ENCODE results near the gene FCRL6. TPM values are rescaled to one million over a fixed set of nuclear protein-coding genes. Genes with fewer than 3 reads are reported as not detected.

FCRL6 gene
- total and polyA plus RNA-seq, 2 of the 13 experiments (the other 11 are each of a cell fraction or from before 2014, with no cell fraction given), result not detected

GRCh38 chr1:159835862-159836525 is 33.8 kb downstream of the FCRL6 start:
- no peaks in the 10 kb centered on the region for H3K79me2 ChIP-seq (ENCODE audit: insufficient read depth, low read length)
- peaks cover 0 to 2% of the 10 kb centered on the region in 2 experiments; a peak in 2 of 5 replicates for H3K27me3 ChIP-seq (ENCODE audit: control insufficient read depth in 1 of 2, insufficient read depth in 2 of 2, low read length in 2 of 2)
- ATAC-seq (no peak), FAIRE-seq (no peak), DNase-seq (ENCODE audit: low spot score) (no peak)
- no peak overlapping the region for H3K27ac ChIP-seq (ENCODE audit: extremely low read length, insufficient read depth, low read length)
- in situ Hi-C loops (cut with HindIII; ENCODE audit: extremely low pct_ligation_motif_present, low pct_unique_long_range_greater_than_20kb) (no loop called here), intact Hi-C loops (cut with micrococcal nuclease; ENCODE audit: unreplicated experiment) (no loop called here)
- H4K20me1 ChIP-seq (ENCODE audit: insufficient read depth, low read length), result no peaks in the 10 kb centered on the region
- no peaks in the 10 kb centered on the region for H3K9me3 ChIP-seq (ENCODE audit: low read length)
- no peak overlapping the region for H3K4me2 ChIP-seq (ENCODE audit: low read depth, low read length)
- ChIA-PET CTCF (ENCODE audit: low intra/inter-chr PET ratio, low total read pairs) (no interaction called here), POLR2A (no interaction called here)
- no peaks in the 10 kb centered on the region for H3K36me3 ChIP-seq (replicated peaks in 1 of 2; ENCODE audit: control insufficient read depth in 1 of 2, insufficient read depth in 2 of 2, low read length in 2 of 2)
- H3K9ac ChIP-seq (ENCODE audit: insufficient read depth, low read depth, low read length), result no peak overlapping the region
- no TSS peak for BruUV-seq (replicated peaks)
- H3K4me1 ChIP-seq (ENCODE audit: insufficient read depth, low read length), result no peaks in the 10 kb centered on the region
- H3K4me3 ChIP-seq (replicated peaks in 1 of 3; ENCODE audit: insufficient read depth in 1 of 3, low read depth in 2 of 3, low read length in 3 of 3), result no peak overlapping the region
- TF ChIP-seq ZNF549 (CRISPR knock-in tag; IDR thresholded peaks at IDR 0.05) (no peak), ZNF224 (CRISPR knock-in tag; IDR thresholded peaks at IDR 0.05) (no peak), PHF5A (CRISPR knock-in tag; IDR thresholded peaks at IDR 0.05; ENCODE audit: low read depth, unreplicated experiment) (no peak), PAWR (CRISPR knock-in tag; IDR thresholded peaks at IDR 0.05; ENCODE audit: borderline replicate concordance) (no peak), NRL (CRISPR knock-in tag; IDR thresholded peaks at IDR 0.05; ENCODE audit: borderline replicate concordance) (no peak)
- H2AFZ ChIP-seq (ENCODE audit: low read length), result no peak overlapping the region
- 7% methylated on average over 8 of the region's 8 CpGs for WGBS (ENCODE audit: low lambda C conversion rate)

GRCh38 chr1:159838715-159839114 is 36.6 kb downstream of the FCRL6 start:
- H3K4me1 ChIP-seq (ENCODE audit: insufficient read depth, low read length), result no peaks in the 10 kb centered on the region
- H3K36me3 ChIP-seq (replicated peaks in 1 of 2; ENCODE audit: control insufficient read depth in 1 of 2, insufficient read depth in 2 of 2, low read length in 2 of 2), result no peaks in the 10 kb centered on the region
- no TSS peak for BruUV-seq (replicated peaks)
- 90% methylated on average over 1 of the region's 1 CpG for WGBS (ENCODE audit: low lambda C conversion rate)
- CTCF ChIA-PET (ENCODE audit: low intra/inter-chr PET ratio, low total read pairs), result no interaction called here
- H4K20me1 ChIP-seq (ENCODE audit: insufficient read depth, low read length), result no peaks in the 10 kb centered on the region
- H3K27ac ChIP-seq (ENCODE audit: extremely low read length, insufficient read depth, low read length), result no peak overlapping the region
- no peak overlapping the region for H3K4me3 ChIP-seq (replicated peaks in 1 of 3; ENCODE audit: insufficient read depth in 1 of 3, low read depth in 2 of 3, low read length in 3 of 3)
- DNase-seq (ENCODE audit: low spot score) (no peak), ATAC-seq (no peak), FAIRE-seq (no peak)
- POLR2A ChIA-PET, result no interaction called here
- intact Hi-C loops (cut with micrococcal nuclease; ENCODE audit: unreplicated experiment), result no loop called here
- in situ Hi-C loops (cut with HindIII; ENCODE audit: extremely low pct_ligation_motif_present, low pct_unique_long_range_greater_than_20kb), result no loop called here
- peaks cover 0 to 2% of the 10 kb centered on the region in 2 experiments; a peak in 2 of 5 replicates for H3K27me3 ChIP-seq (ENCODE audit: control insufficient read depth in 1 of 2, insufficient read depth in 2 of 2, low read length in 2 of 2)
- H3K9ac ChIP-seq (ENCODE audit: insufficient read depth, low read depth, low read length), result no peak overlapping the region
- TF ChIP-seq, protein P1, sequence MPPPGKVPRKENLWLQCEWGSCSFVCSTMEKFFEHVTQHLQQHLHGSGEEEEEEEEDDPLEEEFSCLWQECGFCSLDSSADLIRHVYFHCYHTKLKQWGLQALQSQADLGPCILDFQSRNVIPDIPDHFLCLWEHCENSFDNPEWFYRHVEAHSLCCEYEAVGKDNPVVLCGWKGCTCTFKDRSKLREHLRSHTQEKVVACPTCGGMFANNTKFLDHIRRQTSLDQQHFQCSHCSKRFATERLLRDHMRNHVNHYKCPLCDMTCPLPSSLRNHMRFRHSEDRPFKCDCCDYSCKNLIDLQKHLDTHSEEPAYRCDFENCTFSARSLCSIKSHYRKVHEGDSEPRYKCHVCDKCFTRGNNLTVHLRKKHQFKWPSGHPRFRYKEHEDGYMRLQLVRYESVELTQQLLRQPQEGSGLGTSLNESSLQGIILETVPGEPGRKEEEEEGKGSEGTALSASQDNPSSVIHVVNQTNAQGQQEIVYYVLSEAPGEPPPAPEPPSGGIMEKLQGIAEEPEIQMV (CRISPR knock-in tag; IDR thresholded peaks at IDR 0.05; ENCODE audit: low read depth), result no peak
- TF ChIP-seq ZNF672 (CRISPR knock-in tag; IDR thresholded peaks at IDR 0.05) (no peak), USF2 (IDR thresholded peaks at IDR 0.05; ENCODE audit: low read depth, low read length) (no peak), USF2 (CRISPR knock-in tag; IDR thresholded peaks at IDR 0.05; ENCODE audit: borderline replicate concordance) (no peak), CBX1 (IDR thresholded peaks at IDR 0.05; ENCODE audit: low read depth) (no peak), RARA (CRISPR knock-in tag; IDR thresholded peaks at IDR 0.05) (no peak), PAF1 (CRISPR knock-in tag; IDR thresholded peaks at IDR 0.05) (no peak)
- TF ChIP-seq, protein P2, sequence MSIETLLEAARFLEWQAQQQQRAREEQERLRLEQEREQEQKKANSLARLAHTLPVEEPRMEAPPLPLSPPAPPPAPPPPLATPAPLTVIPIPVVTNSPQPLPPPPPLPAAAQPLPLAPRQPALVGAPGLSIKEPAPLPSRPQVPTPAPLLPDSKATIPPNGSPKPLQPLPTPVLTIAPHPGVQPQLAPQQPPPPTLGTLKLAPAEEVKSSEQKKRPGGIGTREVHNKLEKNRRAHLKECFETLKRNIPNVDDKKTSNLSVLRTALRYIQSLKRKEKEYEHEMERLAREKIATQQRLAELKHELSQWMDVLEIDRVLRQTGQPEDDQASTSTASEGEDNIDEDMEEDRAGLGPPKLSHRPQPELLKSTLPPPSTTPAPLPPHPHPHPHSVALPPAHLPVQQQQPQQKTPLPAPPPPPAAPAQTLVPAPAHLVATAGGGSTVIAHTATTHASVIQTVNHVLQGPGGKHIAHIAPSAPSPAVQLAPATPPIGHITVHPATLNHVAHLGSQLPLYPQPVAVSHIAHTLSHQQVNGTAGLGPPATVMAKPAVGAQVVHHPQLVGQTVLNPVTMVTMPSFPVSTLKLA (IDR thresholded peaks at IDR 0.05), result no peak
- H3K9me3 ChIP-seq (ENCODE audit: low read length), result no peaks in the 10 kb centered on the region
- H3K4me2 ChIP-seq (ENCODE audit: low read depth, low read length), result no peak overlapping the region
- no peaks in the 10 kb centered on the region for H3K79me2 ChIP-seq (ENCODE audit: insufficient read depth, low read length)
- no peak overlapping the region for H2AFZ ChIP-seq (ENCODE audit: low read length)

Data from HepG2 (cell line).